ELR (cell line): ENCODE results near the gene RBMY1B.
"Not testable (repeated sequence)": the region's sequence is repeated elsewhere in the genome, so short reads cannot be mapped to it uniquely, and the experiment has no call there.

Experiments used
- DNase-seq: peaks from one replicate; pipeline ENCODE4 v3.0.0-alpha.2; 2015; ENCODE audit warnings: low read depth

RBMY1B gene

DNA sequence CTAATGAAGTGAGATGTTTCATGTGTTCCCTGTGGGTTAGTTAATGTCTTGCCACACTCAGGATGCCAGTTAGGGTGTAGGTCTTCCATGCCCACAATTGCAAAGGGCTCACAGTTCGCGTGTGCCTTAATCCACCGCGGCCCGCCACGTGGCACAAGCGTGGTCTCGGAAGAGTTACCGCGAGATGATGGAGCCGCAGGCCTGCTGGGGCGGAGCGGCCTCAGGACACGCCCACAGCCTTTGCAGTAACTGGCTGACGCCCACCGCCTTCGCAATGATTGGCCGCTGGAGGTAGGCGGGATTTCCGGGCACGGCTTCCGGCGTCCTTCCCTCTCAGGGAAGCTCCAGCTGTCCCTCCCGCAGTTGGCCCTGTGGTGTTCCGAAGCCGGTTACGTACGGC is at the start of gene RBMY1B:
Gene RBMY1B, plus strand, starts transcription at position 301 of the 400 bp plus-strand sequence. CDS start 2,013 bp downstream, outside the sequence.
- not testable (repeated sequence) for DNase-seq

DNA sequence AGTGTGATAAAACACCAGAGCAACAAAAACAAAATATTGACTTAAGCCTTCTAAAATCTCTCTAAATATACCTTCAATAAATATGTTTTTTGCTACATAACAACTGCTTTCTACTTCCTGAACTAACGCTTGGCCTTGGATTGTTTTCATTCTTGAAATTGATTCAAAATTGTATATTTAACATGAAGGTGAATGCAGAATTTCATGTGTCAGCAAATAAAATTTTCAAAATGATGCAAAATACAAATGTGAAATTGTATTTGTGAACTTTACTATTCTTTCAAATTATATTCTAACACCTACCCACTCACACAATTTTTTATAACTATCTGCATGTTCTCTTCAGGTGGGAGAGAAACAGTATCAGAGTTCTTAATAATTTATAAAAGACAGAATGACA is 48.2 kb upstream of the RBMY1B start:
- DNase-seq = not testable (repeated sequence)

DNA sequence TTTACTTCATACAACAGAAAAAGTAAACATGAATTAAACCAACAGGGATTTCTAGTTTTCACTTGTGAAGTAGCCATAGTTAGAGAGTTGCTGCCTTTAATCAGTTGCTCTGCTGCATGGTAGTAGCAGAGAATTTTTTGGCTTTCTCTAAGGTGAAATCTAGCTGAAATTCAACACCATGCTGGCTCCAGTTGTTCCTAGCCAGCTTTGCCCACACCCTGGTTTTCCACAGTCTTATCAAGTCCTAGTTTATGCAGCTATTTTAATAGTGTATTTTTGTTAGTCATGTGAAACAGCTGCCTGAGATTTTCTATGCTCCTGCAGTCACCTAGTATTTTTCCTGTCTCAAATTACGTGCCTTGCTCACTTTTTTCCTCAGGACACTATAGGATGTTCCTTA is 28.2 kb upstream of the RBMY1B start:
- DNase-seq = no peak

DNA sequence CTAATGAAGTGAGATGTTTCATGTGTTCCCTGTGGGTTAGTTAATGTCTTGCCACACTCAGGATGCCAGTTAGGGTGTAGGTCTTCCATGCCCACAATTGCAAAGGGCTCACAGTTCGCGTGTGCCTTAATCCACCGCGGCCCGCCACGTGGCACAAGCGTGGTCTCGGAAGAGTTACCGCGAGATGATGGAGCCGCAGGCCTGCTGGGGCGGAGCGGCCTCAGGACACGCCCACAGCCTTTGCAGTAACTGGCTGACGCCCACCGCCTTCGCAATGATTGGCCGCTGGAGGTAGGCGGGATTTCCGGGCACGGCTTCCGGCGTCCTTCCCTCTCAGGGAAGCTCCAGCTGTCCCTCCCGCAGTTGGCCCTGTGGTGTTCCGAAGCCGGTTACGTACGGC is 23.4 kb downstream of the RBMY1B start, which contains the start of gene RBMY1A1:
Gene RBMY1A1, plus strand, starts transcription at position 301 of the 400 bp plus-strand sequence. CDS start 2,013 bp downstream, outside the sequence.
- DNase-seq = not testable (repeated sequence)

DNA sequence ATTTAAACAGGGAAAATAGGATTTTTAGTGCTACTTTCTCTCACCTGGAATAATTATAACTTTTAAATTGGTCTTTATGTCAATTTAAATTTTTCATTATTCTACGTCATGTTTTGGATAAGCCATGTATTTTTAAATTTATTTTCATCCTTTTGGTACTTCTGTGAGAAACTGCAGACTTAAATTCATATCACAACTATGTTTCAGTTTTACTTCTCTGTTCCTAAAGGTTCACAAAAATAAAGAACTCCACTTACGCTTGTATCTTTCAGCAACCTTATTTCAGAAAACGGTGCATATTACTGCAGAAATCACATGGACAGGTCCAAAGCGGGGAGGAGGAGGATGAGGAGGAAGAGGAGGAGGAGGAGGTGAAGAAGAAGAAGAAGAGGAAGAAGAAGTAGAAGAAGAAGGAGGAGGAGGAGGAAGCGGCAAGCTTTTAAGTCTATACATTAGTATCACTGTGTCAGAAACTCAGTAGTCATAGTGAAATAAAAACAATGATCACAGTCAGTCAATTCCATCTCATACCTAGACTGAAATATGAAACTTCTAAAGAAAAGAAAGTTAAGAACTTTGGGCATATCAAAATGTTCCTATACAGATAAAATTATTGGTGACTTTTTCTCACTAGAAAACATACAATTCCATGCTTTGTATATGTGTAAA is 48.3 kb downstream of the RBMY1B start:
- DNase-seq = not testable (repeated sequence)
